H9 (cell line): ENCODE measurements around the gene PRDM8. TPM values are rescaled to one million over a fixed set of nuclear protein-coding genes. Genes with fewer than 3 reads are reported as not detected.

Experiments
- DNase-seq: peaks from one replicate; pipeline ENCODE4 v3.0.0-alpha.2; 2017
- H2AFZ ChIP-seq: one replicate; pipeline ENCODE4 v1.6.1; 2013; ENCODE audit warnings: mild to moderate bottlenecking, low read length, control low read depth, moderate library complexity
- H2AK5ac ChIP-seq: 2 replicates; pipeline ENCODE4 v1.6.1; 2013; ENCODE audit warnings: low read length, control low read depth, mixed read lengths; ENCODE audit not compliant: insufficient read length
- H2BK120ac ChIP-seq: one replicate; pipeline ENCODE4 v1.6.1; 2013; ENCODE audit warnings: low read depth, mild to moderate bottlenecking, low read length, control low read depth, inconsistent platforms; ENCODE audit not compliant: poor library complexity, severe bottlenecking
- H2BK12ac ChIP-seq: 2 replicates; pipeline ENCODE4 v1.6.1; 2013; ENCODE audit warnings: low read length, control low read depth, mixed read lengths, low read depth; ENCODE audit not compliant: insufficient read length
- H2BK15ac ChIP-seq: 2 replicates; pipeline ENCODE4 v1.6.1; 2013; ENCODE audit warnings: low read depth, low read length, control low read depth
- H2BK20ac ChIP-seq: one replicate; pipeline ENCODE4 v1.6.1; 2013; ENCODE audit warnings: low read depth, mild to moderate bottlenecking, low read length, control low read depth, inconsistent platforms; ENCODE audit not compliant: poor library complexity, severe bottlenecking
- H2BK5ac ChIP-seq: 2 replicates; pipeline ENCODE4 v1.6.1; 2013; ENCODE audit warnings: low read length, control low read depth, mixed read lengths; ENCODE audit not compliant: insufficient read length
- H3K14ac ChIP-seq: 2 replicates; pipeline ENCODE4 v1.6.1; 2013; ENCODE audit warnings: low read length, control low read depth; ENCODE audit not compliant: insufficient read depth
- H3K18ac ChIP-seq: 2 replicates; pipeline ENCODE4 v1.6.1; 2013; ENCODE audit warnings: low read depth, mild to moderate bottlenecking, mixed read lengths, low read length, control low read depth; ENCODE audit not compliant: insufficient read length
- H3K23ac ChIP-seq: 2 replicates; pipeline ENCODE4 v1.6.1; 2013; ENCODE audit warnings: low read length, control low read depth, mixed read lengths, low read depth; ENCODE audit not compliant: insufficient read length
- H3K23me2 ChIP-seq: 2 replicates; pipeline ENCODE4 v1.6.1; 2013; ENCODE audit warnings: low read depth, mild to moderate bottlenecking, mixed read lengths, low read length, control low read depth; ENCODE audit not compliant: insufficient read length, poor library complexity, severe bottlenecking
- H3K27ac ChIP-seq: 2 replicates; pipeline ENCODE4 v1.5.1; 2013; ENCODE audit warnings: low read length, control low read depth, mixed read lengths, low read depth; ENCODE audit not compliant: insufficient read length
- H3K27me3 ChIP-seq: 2 replicates; pipeline ENCODE4 v1.6.1; 2013; ENCODE audit warnings: low read length, control low read depth, inconsistent platforms; ENCODE audit not compliant: insufficient read depth
- H3K4ac ChIP-seq: 2 replicates; pipeline ENCODE4 v1.6.1; 2013; ENCODE audit warnings: low read depth, mild to moderate bottlenecking, control low read depth, inconsistent platforms, low read length, moderate library complexity
- H3K4me1 ChIP-seq: 2 replicates; pipeline ENCODE4 v1.6.1; 2013; ENCODE audit warnings: low read length, control low read depth, inconsistent platforms; ENCODE audit not compliant: insufficient read depth
- H3K4me2 ChIP-seq: 2 replicates; pipeline ENCODE4 v1.6.1; 2013; ENCODE audit warnings: low read length, control low read depth, mixed read lengths; ENCODE audit not compliant: insufficient read length, insufficient read depth
- H3K56ac ChIP-seq: 2 replicates; pipeline ENCODE4 v1.6.1; 2013; ENCODE audit warnings: low read depth, mild to moderate bottlenecking, mixed read lengths, low read length, control low read depth; ENCODE audit not compliant: insufficient read length
- H3K79me1 ChIP-seq: 2 replicates; pipeline ENCODE4 v1.6.1; 2013; ENCODE audit warnings: low read depth, mild to moderate bottlenecking, moderate library complexity, low read length, control low read depth, inconsistent platforms; ENCODE audit not compliant: insufficient read depth, poor library complexity, severe bottlenecking
- H3K79me2 ChIP-seq: 2 replicates; pipeline ENCODE4 v1.6.1; 2013; ENCODE audit warnings: low read length, control low read depth, inconsistent platforms; ENCODE audit not compliant: insufficient read depth
- H3K9ac ChIP-seq: 2 replicates; pipeline ENCODE4 v1.6.1; 2013; ENCODE audit warnings: low read length, control low read depth, mixed read lengths; ENCODE audit not compliant: insufficient read length; ENCODE audit errors: extremely low read depth
- H3K9me3 ChIP-seq: one replicate; pipeline ENCODE4 v1.6.1; 2013; ENCODE audit warnings: low read depth, low read length, inconsistent platforms; ENCODE audit not compliant: control insufficient read depth
- H3T11ph ChIP-seq: one replicate; pipeline ENCODE4 v1.6.1; 2013; ENCODE audit warnings: mild to moderate bottlenecking, low read length, control low read depth, inconsistent platforms
- H4K20me1 ChIP-seq: one replicate; pipeline ENCODE4 v1.6.1; 2013; ENCODE audit not compliant: control insufficient read depth, insufficient read length, insufficient read depth
- H4K5ac ChIP-seq: 2 replicates; pipeline ENCODE4 v1.6.1; 2013; ENCODE audit warnings: low read depth, mild to moderate bottlenecking, mixed read lengths, low read length, control low read depth; ENCODE audit not compliant: insufficient read length
- H4K8ac ChIP-seq: replicated peaks from 2 replicates; pipeline ENCODE4 v1.6.1; 2013; ENCODE audit warnings: low read length, control low read depth, mixed read lengths, low read depth; ENCODE audit not compliant: insufficient read length
- H4K91ac ChIP-seq: 2 replicates; pipeline ENCODE4 v1.6.1; 2013; ENCODE audit warnings: low read depth, mild to moderate bottlenecking, moderate library complexity, mixed read lengths, low read length, control low read depth; ENCODE audit not compliant: insufficient read length
- H3K27ac Mint-ChIP-seq, 3 experiments: 2 replicates in 2 of 3; 3 replicates in 1 of 3; pipeline ENCODE4 v1.8.0; 2020 to 2021; ENCODE audit warnings: mixed read lengths in 3 of 3, mild to moderate bottlenecking in 1 of 3, moderate library complexity in 1 of 3
- H3K27me3 Mint-ChIP-seq: 2 replicates; pipeline ENCODE4 v1.8.0; 2021; ENCODE audit warnings: low read depth, mild to moderate bottlenecking, moderate library complexity, mixed read lengths
- H3K36me3 Mint-ChIP-seq, 3 experiments: 2 replicates in 2 of 3; 3 replicates in 1 of 3; pipeline ENCODE4 v1.8.0; 2020 to 2021; ENCODE audit warnings: low read depth in 3 of 3, mixed read lengths in 3 of 3; ENCODE audit not compliant: insufficient read depth in 1 of 3
- H3K4me1 Mint-ChIP-seq, 2 experiments: 2 replicates each; pipeline ENCODE4 v1.8.0; 2020; ENCODE audit warnings: mixed read lengths in 2 of 2
- H3K4me3 Mint-ChIP-seq, 2 experiments: 2 replicates in 1 of 2; 3 replicates in 1 of 2; pipeline ENCODE4 v1.8.0; 2020 to 2021; ENCODE audit warnings: mild to moderate bottlenecking in 2 of 2, mixed read lengths in 2 of 2, moderate library complexity in 1 of 2
- H3K9me3 Mint-ChIP-seq, 2 experiments: 2 replicates in 1 of 2; 3 replicates in 1 of 2; pipeline ENCODE4 v1.8.0; 2020; ENCODE audit warnings: mild to moderate bottlenecking in 2 of 2, mixed read lengths in 2 of 2, moderate library complexity in 1 of 2
- WGBS: extraction: QIAGEN DNeasy Blood & Tissue Kit; methylation state at CpG from one replicate; pipeline ENCODE4 v1.1.7; 2013; ENCODE audit warnings: missing lambda C conversion rate, low lambda C conversion rate, mixed read lengths; ENCODE audit not compliant: insufficient read length; ENCODE audit errors: extremely low coverage; 5-methylcytosine and 5-hydroxymethylcytosine counted together
- total RNA-seq: library from RNA; stranded (reverse); gene quantifications from 2 replicates; pipeline ENCODE4 v1.2.1, GENCODE V29; 2021
- TF ChIP-seq, protein P1 (sequence below): fragments of 200-600 bp; sonication (generic); conservative IDR thresholded peaks from 3 replicates; pipeline ENCODE4 v1.8.0; 2021; ENCODE audit warnings: antibody characterized with exemption, mild to moderate bottlenecking

The PRDM8 gene
- total RNA-seq, 1 experiment from 2014 or later = not detected

DNA sequence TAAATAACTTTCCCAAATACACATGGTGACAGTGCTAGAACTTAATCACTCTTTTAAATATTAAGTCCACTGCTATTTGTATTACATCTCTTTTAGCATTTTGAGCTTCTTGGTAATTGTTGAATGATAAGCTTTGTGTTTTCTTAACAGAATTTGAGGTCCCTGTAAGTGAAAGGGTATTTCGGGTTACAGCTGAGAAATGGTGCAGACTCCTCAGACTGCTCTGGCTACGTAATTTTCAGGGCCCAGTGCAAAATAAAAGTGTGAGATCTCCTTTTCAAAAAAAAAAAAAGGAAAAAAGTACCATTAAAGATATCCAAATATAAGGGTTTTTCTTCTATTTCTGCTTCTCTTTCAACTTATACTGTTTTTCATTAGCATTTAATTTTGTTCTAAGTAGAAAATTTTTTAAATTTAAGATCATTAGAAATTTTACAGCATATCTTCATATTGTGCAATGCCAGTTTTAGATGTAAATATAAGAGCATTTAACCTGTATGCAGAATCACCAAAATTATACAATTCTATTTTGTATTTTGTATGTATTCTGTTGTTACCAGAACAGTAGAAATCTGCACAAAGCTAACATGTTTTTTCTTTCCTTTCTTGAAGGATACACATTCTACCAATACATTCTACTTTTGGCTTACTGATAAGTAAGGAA lies 35.5 kb downstream of the PRDM8 start:
- no peaks in the 10 kb centered on the region for H3K9me3 Mint-ChIP-seq

More for the DNA sequence above, 35.5 kb downstream of the PRDM8 start:
- Histone ChIP-seq H4K20me1 (no peaks in the 10 kb centered on the region), H3K27ac (no peak overlapping the region), H3K4me2 (no peak overlapping the region), H3K18ac (no peak overlapping the region), H2BK20ac (no peak overlapping the region), H3K23me2 (no peaks in the 10 kb centered on the region), H4K8ac (no peak overlapping the region), H2AFZ (no peak overlapping the region), H3K27me3 (no peaks in the 10 kb centered on the region), H3K79me1 (no peaks in the 10 kb centered on the region), H3T11ph (no peak overlapping the region), H2BK12ac (no peak overlapping the region), H3K4me1 (no peaks in the 10 kb centered on the region), H2AK5ac (no peak overlapping the region), H3K23ac (no peak overlapping the region), H2BK15ac (no peak overlapping the region), H3K79me2 (no peaks in the 10 kb centered on the region), H3K9me3 (no peaks in the 10 kb centered on the region), H3K4ac (no peak overlapping the region), H4K91ac (no peak overlapping the region), H3K56ac (no peak overlapping the region), H3K9ac (no peak overlapping the region), H2BK120ac (no peak overlapping the region), H2BK5ac (no peak overlapping the region), H4K5ac (no peak overlapping the region), H3K14ac (no peak overlapping the region)
- DNase-seq = no peak
- H3K4me3 Mint-ChIP-seq = no peak overlapping the region
- H3K4me1 Mint-ChIP-seq = no peaks in the 10 kb centered on the region
- WGBS = no CpG with 5 or more reads among the region's 2 CpGs
- H3K27ac Mint-ChIP-seq = no peak overlapping the region
- TF ChIP-seq, protein P1, sequence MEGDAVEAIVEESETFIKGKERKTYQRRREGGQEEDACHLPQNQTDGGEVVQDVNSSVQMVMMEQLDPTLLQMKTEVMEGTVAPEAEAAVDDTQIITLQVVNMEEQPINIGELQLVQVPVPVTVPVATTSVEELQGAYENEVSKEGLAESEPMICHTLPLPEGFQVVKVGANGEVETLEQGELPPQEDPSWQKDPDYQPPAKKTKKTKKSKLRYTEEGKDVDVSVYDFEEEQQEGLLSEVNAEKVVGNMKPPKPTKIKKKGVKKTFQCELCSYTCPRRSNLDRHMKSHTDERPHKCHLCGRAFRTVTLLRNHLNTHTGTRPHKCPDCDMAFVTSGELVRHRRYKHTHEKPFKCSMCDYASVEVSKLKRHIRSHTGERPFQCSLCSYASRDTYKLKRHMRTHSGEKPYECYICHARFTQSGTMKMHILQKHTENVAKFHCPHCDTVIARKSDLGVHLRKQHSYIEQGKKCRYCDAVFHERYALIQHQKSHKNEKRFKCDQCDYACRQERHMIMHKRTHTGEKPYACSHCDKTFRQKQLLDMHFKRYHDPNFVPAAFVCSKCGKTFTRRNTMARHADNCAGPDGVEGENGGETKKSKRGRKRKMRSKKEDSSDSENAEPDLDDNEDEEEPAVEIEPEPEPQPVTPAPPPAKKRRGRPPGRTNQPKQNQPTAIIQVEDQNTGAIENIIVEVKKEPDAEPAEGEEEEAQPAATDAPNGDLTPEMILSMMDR = no peak
- H3K27me3 Mint-ChIP-seq = peaks cover 35% of the 10 kb centered on the region
- H3K36me3 Mint-ChIP-seq = no peaks in the 10 kb centered on the region
